Erythroblast (primary cell): Measurements from ENCODE around the gene TP53BP2.

Experiments
- GATA1 ChIP-seq: IDR thresholded peaks from 2 replicates; pipeline ENCODE4 v1.6.1; 2011; ENCODE audit warnings: low read depth, mild to moderate bottlenecking, control low read depth, low read length, moderate library complexity
- POLR2A ChIP-seq: IDR thresholded peaks from 2 replicates; pipeline ENCODE4 v1.6.1; 2011; ENCODE audit warnings: mild to moderate bottlenecking, low read length

- TF ChIP-seq POLR2A (no peak), GATA1 (no peak)
Observed at GRCh38 chr1:223824712-223825111, 21.0 kb downstream of the TP53BP2 start.
